AG09309 (cell line): ENCODE data around the gene CENPP.

Source experiments
- DNase-seq: peaks from one replicate; pipeline ENCODE4 v3.0.0-alpha.2; 2010; ENCODE audit warnings: low read depth
- H3K4me3 ChIP-seq: 2 replicates; pipeline ENCODE4 v1.5.1; 2011; ENCODE audit warnings: mild to moderate bottlenecking, low read depth, low read length, moderate library complexity; ENCODE audit not compliant: control insufficient read depth
- CTCF ChIP-seq: IDR thresholded peaks from 2 replicates; pipeline ENCODE4 v1.5.1; 2011; ENCODE audit warnings: mild to moderate bottlenecking, low read depth, low read length, inconsistent platforms; ENCODE audit not compliant: insufficient read depth, control insufficient read depth; ENCODE audit errors: missing control alignments

CENPP gene

GRCh38 chr9:92538541-92538940 is 212.8 kb downstream of the CENPP start:
- TF ChIP-seq CTCF: no peak
- H3K4me3 ChIP-seq: no peak overlapping the region
- peak; percentile 63 for DNase-seq

- TF ChIP-seq CTCF: no peak
- no peak overlapping the region for H3K4me3 ChIP-seq
- DNase-seq: no peak
Observed at GRCh38 chr9:92543972-92544371, 218.2 kb downstream of the CENPP start.

GRCh38 chr9:92545002-92545510 is 219.3 kb downstream of the CENPP start:
- no peak for DNase-seq
- H3K4me3 ChIP-seq: no peak overlapping the region
- TF ChIP-seq CTCF: no peak

- no peak overlapping the region for H3K4me3 ChIP-seq
- no peak for TF ChIP-seq CTCF
Observed at GRCh38 chr9:92547356-92547755, 221.6 kb downstream of the CENPP start.

GRCh38 chr9:92550765-92551164 is 225.0 kb downstream of the CENPP start:
- no peak for DNase-seq
- TF ChIP-seq CTCF: no peak
- H3K4me3 ChIP-seq: no peak overlapping the region

More at GRCh38 chr9:92547356-92547755, 221.6 kb downstream of the CENPP start:
- DNase-seq: no peak

GRCh38 chr9:92558612-92559374 is 233.0 kb downstream of the CENPP start:
- no peak for TF ChIP-seq CTCF
- DNase-seq: no peak
- no peak overlapping the region for H3K4me3 ChIP-seq
